K562 (cell line): ENCODE results near the gene CSMD2. TPM values are rescaled to one million over a fixed set of nuclear protein-coding genes. Genes with fewer than 3 reads are reported as not detected.

Experiments
- ATAC-seq: fragments of 200-7000 bp; cut with Tn5 transposase; 3 replicates; pipeline ENCODE4 v1.9.1; 2020; ENCODE audit warnings: moderate library complexity
- BruUV-seq: library from RNA; stranded (reverse); fragments of 400-500 nt; replicated peaks from 2 replicates; lab custom pipeline; 2021; lab: Mats Ljungman, UMichigan
- CTCF ChIA-PET: fragments of 300-600 bp; formaldehyde crosslinking; extraction: SDS; loops from one replicate; lab custom pipeline; 2021; ENCODE audit warnings: low intra/inter-chr PET ratio; lab: Yijun Ruan, JAX
- POLR2A ChIA-PET: fragments of 300-600, 350-650 bp; sonication (Branson Sonifier 250); formaldehyde crosslinking; extraction: SDS; loops from one replicate; lab custom pipeline; 2021; ENCODE audit warnings: antibody characterized with exemption, inconsistent platforms; lab: Yijun Ruan, JAX
- DNase-seq, 4 experiments: peaks; one replicate each; pipeline versions ENCODE4 v3.0.0 to v3.0.0-alpha.2; 2011 to 2018; ENCODE audit warnings: low spot score in 3 of 4, mixed read lengths in 3 of 4; ENCODE audit errors: extremely low read depth in 1 of 4
- FAIRE-seq: peaks from 2 replicates; lab custom pipeline; 2011; peaks lifted over from hg19 to GRCh38; lab: Jason Lieb, UNC
- H2AFZ ChIP-seq: 2 replicates; pipeline ENCODE4 v1.6.0; 2011; ENCODE audit warnings: low read depth, low read length, control low read depth, inconsistent platforms
- H3K27ac ChIP-seq: fragments of 200-600 bp; 3 replicates; pipeline ENCODE4 v1.8.0; 2011; ENCODE audit warnings: low read depth, mild to moderate bottlenecking, control low read depth, inconsistent platforms, low read length, moderate library complexity, mixed read lengths; ENCODE audit errors: extremely low read depth
- H3K27me3 ChIP-seq, 2 experiments: fragments of 300-600 bp in 1 of 2; 2 replicates in 1 of 2; 3 replicates in 1 of 2; pipeline versions ENCODE4 v1.6.0 to v1.8.0; 2011; ENCODE audit warnings: inconsistent platforms in 2 of 2, low read length in 2 of 2, mild to moderate bottlenecking in 1 of 2, mixed read lengths in 1 of 2, moderate library complexity in 1 of 2; ENCODE audit not compliant: control insufficient read depth in 2 of 2, insufficient read depth in 2 of 2
- H3K36me3 ChIP-seq: fragments of 300-600 bp; 3 replicates; pipeline ENCODE4 v1.8.0; 2011; ENCODE audit warnings: mild to moderate bottlenecking, low read length, inconsistent platforms; ENCODE audit not compliant: control insufficient read depth, insufficient read depth
- H3K4me1 ChIP-seq, 2 experiments: fragments of 200-600 bp in 1 of 2; replicated peaks in 1 of 2; 2 replicates in 1 of 2; 3 replicates in 1 of 2; pipeline versions ENCODE4 v1.5.1 to v1.8.0; 2011; ENCODE audit warnings: inconsistent platforms in 2 of 2, low read length in 2 of 2, mild to moderate bottlenecking in 1 of 2, mixed read lengths in 1 of 2, moderate library complexity in 1 of 2; ENCODE audit not compliant: control insufficient read depth in 2 of 2, insufficient read depth in 2 of 2
- H3K4me2 ChIP-seq: 2 replicates; pipeline ENCODE4 v1.6.1; 2011; ENCODE audit warnings: low read length, control low read depth, inconsistent platforms, mixed read lengths; ENCODE audit not compliant: insufficient read depth
- H3K4me3 ChIP-seq: fragments of 200-600 bp; sonication (generic), shearing (Covaris generic); 2 replicates; pipeline ENCODE4 v1.5.1; 2016; ENCODE audit warnings: control low read depth, inconsistent platforms
- H3K79me2 ChIP-seq: fragments of 200-600 bp; 3 replicates; pipeline ENCODE4 v1.8.0; 2011; ENCODE audit warnings: low read length, inconsistent platforms; ENCODE audit not compliant: control insufficient read depth, insufficient read depth
- H3K9ac ChIP-seq, 2 experiments: 2 replicates each; pipeline versions ENCODE4 v1.6.0 to v1.6.1; 2011; ENCODE audit warnings: low read depth in 2 of 2, low read length in 2 of 2, control low read depth in 1 of 2, inconsistent platforms in 1 of 2, mild to moderate bottlenecking in 1 of 2, mixed read lengths in 1 of 2; ENCODE audit not compliant: insufficient read depth in 1 of 2
- H3K9me1 ChIP-seq: one replicate; pipeline ENCODE4 v1.6.0; 2011; ENCODE audit warnings: inconsistent platforms, mild to moderate bottlenecking, low read length, moderate library complexity; ENCODE audit not compliant: control insufficient read depth, insufficient read depth
- H3K9me3 ChIP-seq: replicated peaks from 2 replicates; pipeline ENCODE4 v1.5.1; 2011; ENCODE audit warnings: low read depth, low read length, inconsistent platforms; ENCODE audit not compliant: control insufficient read depth, insufficient read depth
- H4K20me1 ChIP-seq: replicated peaks from 2 replicates; pipeline ENCODE4 v1.6.1; 2011; ENCODE audit warnings: low read length, inconsistent platforms, mixed read lengths; ENCODE audit not compliant: control insufficient read depth, insufficient read depth
- ETV5 ChIP-seq: sonication (generic); formaldehyde crosslinking; IDR thresholded peaks from 2 replicates; pipeline ENCODE4 v1.4.0; 2020; ENCODE audit warnings: low read depth, mild to moderate bottlenecking, missing genetic modification reagents
- GATA2 ChIP-seq: sonication (generic); formaldehyde crosslinking; IDR thresholded peaks from 2 replicates; pipeline ENCODE4 v1.4.0; 2020; ENCODE audit warnings: mild to moderate bottlenecking, missing genetic modification reagents
- KAT7 ChIP-seq: sonication (generic); formaldehyde crosslinking; IDR thresholded peaks from 2 replicates; pipeline ENCODE4 v1.8.0; 2022; ENCODE audit warnings: missing genetic modification reagents, mild to moderate bottlenecking, borderline replicate concordance
- MAX ChIP-seq: sonication (generic); formaldehyde crosslinking; IDR thresholded peaks from 2 replicates; pipeline ENCODE4 v1.9.0; 2022; ENCODE audit warnings: mild to moderate bottlenecking, missing genetic modification reagents
- MTA2 ChIP-seq: fragments of 450-650 bp; IDR thresholded peaks from 2 replicates; pipeline ENCODE4 v1.6.1; 2016; ENCODE audit warnings: low read depth
- NFATC3 ChIP-seq: fragments of 450-650 bp; IDR thresholded peaks from 2 replicates; pipeline ENCODE4 v1.6.1; 2017; ENCODE audit warnings: mild to moderate bottlenecking
- RCOR1 ChIP-seq, 2 experiments: IDR thresholded peaks; 2 replicates each; pipeline ENCODE4 v1.6.1; 2012; ENCODE audit warnings: low read depth in 2 of 2, low read length in 2 of 2, borderline replicate concordance in 1 of 2, improper control_type of control experiment in 1 of 2
- RFX5 ChIP-seq: IDR thresholded peaks from 2 replicates; pipeline ENCODE4 v1.6.1; 2011; ENCODE audit warnings: low read depth, mild to moderate bottlenecking, improper control_type of control experiment, low read length
- TAF7 ChIP-seq: fragments of 450-650 bp; IDR thresholded peaks from 2 replicates; pipeline ENCODE4 v1.6.1; 2016; ENCODE audit warnings: missing genetic modification characterization, missing compliant biosample characterization
- TCF7L2 ChIP-seq: fragments of 150-350 bp; IDR thresholded peaks from 2 replicates; pipeline ENCODE4 v1.6.1; 2016; ENCODE audit warnings: low read depth, mild to moderate bottlenecking, low read length, moderate library complexity
- ZNF133 ChIP-seq: fragments of 250-450 bp; sonication (Bioruptor Pico); IDR thresholded peaks from 2 replicates; pipeline ENCODE4 v1.4.0; 2020; ENCODE audit warnings: mild to moderate bottlenecking
- ZNF232 ChIP-seq: sonication (generic); formaldehyde crosslinking; IDR thresholded peaks from 2 replicates; pipeline ENCODE4 v1.8.0; 2022; ENCODE audit warnings: mild to moderate bottlenecking, missing genetic modification reagents
- WGBS: fragments of 100-300 bp; shearing (Covaris generic); methylation state at CpG from one replicate; pipeline ENCODE4 v1.1.6; 2016; ENCODE audit warnings: low coverage, mixed read lengths; ENCODE audit not compliant: insufficient coverage; ENCODE audit errors: missing lambda C conversion rate; 5-methylcytosine and 5-hydroxymethylcytosine counted together
- in situ Hi-C: fragments of 300-500 bp; cut with MboI; formaldehyde crosslinking; loops from 4 replicates; pipeline ENCODE4 v1.15.0; 2018; ENCODE audit warnings: inconsistent platforms, mixed read lengths
- intact Hi-C: fragments of 100-400 bp; cut with micrococcal nuclease; formaldehyde crosslinking; loops from 2 replicates; pipeline ENCODE4 v1.14.2; 2022
- polyA plus RNA-seq, 8 experiments: library from polyadenylated mRNA; depleted of rRNA in 4 of 8; stranded (reverse) in 5 of 8; unstranded in 3 of 8; fragments of >200 nt; fragmentation: Nextera tagmentation in 2 of 8; fragmentation: Illumina TruSeq in 1 of 8; extraction: Ambion mirVana in 2 of 8; extraction: Trizol in 1 of 8; gene quantifications; 2 replicates each; pipeline versions ENCODE4 v1.2.1 to v1.2.3, GENCODE V29; 2011 to 2014; ENCODE audit warnings: inconsistent platforms in 1 of 8, missing spikeins in 1 of 8
- total RNA-seq, 7 experiments: library from RNA; depleted of rRNA in 6 of 7; stranded (reverse); fragments of >200 nt in 6 of 7; fragmentation: Illumina TruSeq in 2 of 7; extraction: Trizol in 2 of 7; gene quantifications; 2 replicates each; pipeline versions ENCODE4 v1.2.1 to v1.2.3, GENCODE V29; 2011 to 2021; ENCODE audit warnings: low replicate concordance in 1 of 7
- TF ChIP-seq, protein P1 (sequence below), 2 experiments: fragments of 450-650 bp; IDR thresholded peaks; 2 replicates each; pipeline ENCODE4 v1.6.1; 2016; ENCODE audit warnings: mild to moderate bottlenecking in 2 of 2, borderline replicate concordance in 1 of 2, low read depth in 1 of 2, moderate library complexity in 1 of 2

CSMD2 gene
- total and polyA plus RNA-seq, 9 of the 15 experiments (the other 6 are each of a cell fraction or from before 2014, with no cell fraction given), result not detected

GRCh38 chr1:33560680-33561079 lies 604.4 kb downstream of the CSMD2 start (continued):
- TF ChIP-seq, protein P1, sequence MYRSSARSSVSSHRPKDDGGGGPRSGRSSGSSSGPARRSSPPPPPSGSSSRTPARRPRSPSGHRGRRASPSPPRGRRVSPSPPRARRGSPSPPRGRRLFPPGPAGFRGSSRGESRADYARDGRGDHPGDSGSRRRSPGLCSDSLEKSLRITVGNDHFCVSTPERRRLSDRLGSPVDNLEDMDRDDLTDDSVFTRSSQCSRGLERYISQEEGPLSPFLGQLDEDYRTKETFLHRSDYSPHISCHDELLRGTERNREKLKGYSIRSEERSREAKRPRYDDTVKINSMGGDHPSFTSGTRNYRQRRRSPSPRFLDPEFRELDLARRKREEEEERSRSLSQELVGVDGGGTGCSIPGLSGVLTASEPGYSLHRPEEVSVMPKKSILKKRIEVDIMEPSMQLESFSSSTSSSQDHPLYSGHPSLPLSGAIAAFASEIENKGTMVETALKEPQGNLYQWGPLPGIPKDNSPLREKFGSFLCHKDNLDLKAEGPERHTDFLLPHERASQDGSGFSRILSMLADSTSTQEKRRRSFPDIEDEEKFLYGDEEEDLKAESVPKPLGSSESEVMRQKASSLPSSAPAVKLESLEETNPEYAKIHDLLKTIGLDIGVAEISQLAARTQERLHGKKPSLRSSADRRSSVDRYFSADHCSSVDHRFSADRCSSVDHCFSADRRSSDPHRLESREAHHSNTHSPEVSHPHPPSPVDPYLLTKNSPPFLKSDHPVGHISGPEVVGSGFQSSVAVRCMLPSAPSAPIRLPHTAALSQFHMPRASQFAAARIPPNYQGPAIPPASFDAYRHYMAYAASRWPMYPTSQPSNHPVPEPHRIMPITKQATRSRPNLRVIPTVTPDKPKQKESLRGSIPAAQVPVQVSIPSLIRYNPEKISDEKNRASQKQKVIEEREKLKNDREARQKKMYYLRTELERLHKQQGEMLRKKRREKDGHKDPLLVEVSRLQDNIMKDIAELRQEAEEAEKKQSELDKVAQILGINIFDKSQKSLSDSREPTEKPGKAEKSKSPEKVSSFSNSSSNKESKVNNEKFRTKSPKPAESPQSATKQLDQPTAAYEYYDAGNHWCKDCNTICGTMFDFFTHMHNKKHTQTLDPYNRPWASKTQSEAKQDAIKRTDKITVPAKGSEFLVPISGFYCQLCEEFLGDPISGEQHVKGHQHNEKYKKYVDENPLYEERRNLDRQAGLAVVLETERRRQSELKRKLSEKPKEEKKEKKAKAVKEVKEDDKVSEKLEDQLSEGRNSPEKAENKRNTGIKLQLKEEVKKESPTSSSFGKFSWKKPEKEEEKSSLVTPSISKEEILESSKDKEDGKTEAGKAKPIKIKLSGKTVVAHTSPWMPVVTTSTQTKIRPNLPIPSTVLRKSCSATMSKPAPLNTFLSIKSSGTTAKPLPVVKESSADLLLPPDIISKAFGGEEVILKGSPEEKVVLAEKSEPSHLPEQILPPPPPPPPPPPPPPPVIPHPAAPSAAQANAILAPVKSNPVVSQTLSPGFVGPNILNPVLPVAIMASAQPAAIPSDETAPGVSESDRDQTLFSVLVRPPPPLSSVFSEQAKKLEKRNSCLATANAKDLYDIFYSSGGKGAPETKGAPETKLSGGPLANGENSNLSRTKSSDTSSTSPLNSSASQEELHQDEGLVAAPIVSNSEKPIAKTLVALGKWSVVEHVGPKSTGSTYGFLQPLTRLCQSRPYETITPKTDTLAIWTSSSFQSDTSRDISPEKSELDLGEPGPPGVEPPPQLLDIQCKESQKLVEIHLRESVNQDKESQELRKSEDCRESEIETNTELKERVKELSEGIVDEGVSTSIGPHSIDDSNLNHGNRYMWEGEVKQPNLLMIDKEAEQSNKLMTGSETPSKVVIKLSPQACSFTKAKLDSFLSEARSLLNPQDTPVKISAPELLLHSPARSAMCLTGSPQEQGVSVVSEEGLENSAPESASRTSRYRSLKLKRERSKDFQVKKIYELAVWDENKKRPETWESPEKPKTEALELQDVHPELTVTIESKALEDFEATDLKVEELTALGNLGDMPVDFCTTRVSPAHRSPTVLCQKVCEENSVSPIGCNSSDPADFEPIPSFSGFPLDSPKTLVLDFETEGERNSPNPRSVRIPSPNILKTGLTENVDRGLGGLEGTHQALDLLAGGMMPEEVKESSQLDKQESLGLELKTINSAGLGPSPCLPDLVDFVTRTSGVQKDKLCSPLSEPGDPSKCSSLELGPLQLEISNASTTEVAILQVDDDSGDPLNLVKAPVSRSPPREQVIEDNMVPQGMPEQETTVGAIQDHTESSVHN (IDR thresholded peaks at IDR 0.05; ENCODE audit: borderline replicate concordance in 1 of 2, low read depth in 1 of 2), result no peak
- no peak for TF ChIP-seq NFATC3

DNA sequence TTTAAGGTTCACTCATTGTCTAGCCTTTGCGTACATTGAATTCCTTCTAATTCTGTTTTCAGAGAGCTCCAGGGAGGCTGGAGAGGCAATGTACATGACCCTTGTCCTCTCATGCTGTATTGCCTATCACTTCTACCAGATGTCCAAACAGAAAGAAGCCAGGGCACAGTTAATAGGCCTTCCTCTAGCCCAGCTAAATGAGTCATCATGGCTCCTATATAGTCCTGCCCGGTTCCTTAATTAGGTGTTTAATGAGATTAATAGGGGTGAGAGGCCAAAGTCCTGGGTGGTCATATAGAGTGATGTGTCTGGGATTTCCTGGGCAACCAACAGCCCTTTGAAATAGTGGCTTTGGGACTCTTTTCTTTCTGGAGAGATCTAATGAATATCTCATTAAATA lies 616.3 kb downstream of the CSMD2 start:
- Histone ChIP-seq H4K20me1 (no peaks in the 10 kb centered on the region), H3K4me2 (no peak overlapping the region), H3K79me2 (no peaks in the 10 kb centered on the region), H3K27me3 (peaks cover 2 to 16% of the 10 kb centered on the region in 2 experiments; a peak in 1 of 5 replicates), H3K9me3 (no peaks in the 10 kb centered on the region), H3K4me1 (no peaks in the 10 kb centered on the region), H3K27ac (no peak overlapping the region), H3K9ac (no peak overlapping the region), H3K36me3 (no peaks in the 10 kb centered on the region), H3K4me3 (no peak overlapping the region), H2AFZ (no peak overlapping the region), H3K9me1 (no peaks in the 10 kb centered on the region)
- no peak for DNase-seq
- intact Hi-C loops, result no loop called here
- ChIA-PET CTCF (no interaction called here), POLR2A (no interaction called here)
- no TSS peak for BruUV-seq
- no peak for FAIRE-seq
- 0% methylated on average over 2 of the region's 2 CpGs for WGBS
- no peak for ATAC-seq
- in situ Hi-C loops, result no loop called here
- TF ChIP-seq ETV5 (CRISPR knock-in tag) (no peak), ZNF133 (no peak), ZNF232 (CRISPR knock-in tag) (no peak), TCF7L2 (no peak), KAT7 (CRISPR knock-in tag) (no peak), RFX5 (no peak), MAX (CRISPR knock-in tag) (no peak), TAF7 (no peak), GATA2 (CRISPR knock-in tag) (no peak), MTA2 (no peak), RCOR1 (IDR thresholded peaks at IDR 0.05; ENCODE audit: borderline replicate concordance in 1 of 2, low read depth in 2 of 2, low read length in 2 of 2) (no peak)
